ENCODE data around the gene NEDD9.

NEDD9 gene

DNA sequence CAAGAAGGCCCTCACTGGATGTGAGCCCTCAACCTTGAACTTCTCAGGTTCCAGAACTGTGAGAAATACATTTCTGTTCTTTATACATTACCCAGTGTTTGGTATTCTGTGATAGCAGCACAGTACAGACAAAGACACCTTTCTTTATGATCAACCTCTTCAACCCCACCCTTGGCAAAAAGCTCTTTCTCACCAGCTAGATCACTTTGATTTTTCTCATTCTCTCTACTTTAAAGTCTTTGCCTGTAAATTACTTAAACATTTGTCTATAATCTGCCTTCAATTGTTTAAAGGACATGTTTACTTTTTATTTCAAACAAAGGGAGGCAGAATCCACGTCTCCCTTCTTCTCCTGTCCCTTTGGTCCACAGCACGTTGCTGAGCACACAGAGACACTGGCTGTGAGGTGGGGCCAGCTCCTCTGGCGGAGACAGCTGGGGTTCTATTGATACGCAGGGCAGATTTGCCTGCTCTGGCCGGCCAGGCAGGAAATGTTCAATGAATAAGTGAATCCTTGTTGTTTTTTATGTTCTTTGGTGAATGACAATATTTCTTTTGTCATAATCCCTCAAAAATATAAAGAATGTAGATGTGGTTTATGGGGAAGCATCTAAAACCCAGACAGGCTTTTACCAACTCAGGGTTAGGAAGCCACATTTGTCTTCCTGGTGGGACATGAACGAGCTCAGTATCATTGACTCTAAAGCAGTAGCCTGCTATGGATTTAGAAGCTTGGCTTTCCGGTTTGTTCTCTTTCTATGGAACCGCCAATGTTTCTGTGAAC lies 52.9 kb downstream of the NEDD9 start:
- no peaks in the 10 kb centered on the region for H3K27me3 Mint-ChIP-seq
- DNase-seq (ENCODE audit: low spot score in 2 of 2) (no peak), ATAC-seq (replicated peaks; ENCODE audit: extremely low read depth, poor library complexity, severe bottlenecking) (no peak)
- H3K9me3 Mint-ChIP-seq = no peaks in the 10 kb centered on the region
- H3K4me1 Mint-ChIP-seq = no peaks in the 10 kb centered on the region
- peaks cover 14% of the 10 kb centered on the region for H3K36me3 Mint-ChIP-seq (ENCODE audit: insufficient read depth)
- no peak overlapping the region for H3K27ac Mint-ChIP-seq (ENCODE audit: low read depth)
- H3K4me3 Mint-ChIP-seq = no peak overlapping the region

DNA sequence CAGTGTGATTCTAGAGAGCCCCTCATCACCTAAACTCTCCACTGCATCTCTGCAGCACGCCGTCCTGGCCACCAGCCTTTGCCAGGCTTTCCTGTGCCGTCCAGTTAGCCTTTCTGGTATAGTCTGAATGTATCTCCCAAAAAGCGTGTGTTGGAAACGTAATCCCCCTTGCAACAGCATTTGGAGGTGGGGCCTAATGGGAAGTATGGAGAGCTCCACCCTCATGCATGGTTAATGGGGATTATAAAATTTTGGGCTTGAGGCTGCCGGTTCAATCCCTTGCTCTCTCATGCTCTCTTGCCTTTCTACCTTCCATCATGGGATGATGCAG lies 53.4 kb downstream of the NEDD9 start:
- Mint-ChIP-seq H3K4me3 (no peak overlapping the region), H3K27ac (ENCODE audit: low read depth) (no peak overlapping the region), H3K4me1 (no peaks in the 10 kb centered on the region), H3K27me3 (no peaks in the 10 kb centered on the region), H3K36me3 (ENCODE audit: insufficient read depth) (peaks cover 9% of the 10 kb centered on the region), H3K9me3 (no peaks in the 10 kb centered on the region)
- DNase-seq (ENCODE audit: low spot score in 2 of 2) = no peak
- ATAC-seq (replicated peaks; ENCODE audit: extremely low read depth, poor library complexity, severe bottlenecking) = no peak

DNA sequence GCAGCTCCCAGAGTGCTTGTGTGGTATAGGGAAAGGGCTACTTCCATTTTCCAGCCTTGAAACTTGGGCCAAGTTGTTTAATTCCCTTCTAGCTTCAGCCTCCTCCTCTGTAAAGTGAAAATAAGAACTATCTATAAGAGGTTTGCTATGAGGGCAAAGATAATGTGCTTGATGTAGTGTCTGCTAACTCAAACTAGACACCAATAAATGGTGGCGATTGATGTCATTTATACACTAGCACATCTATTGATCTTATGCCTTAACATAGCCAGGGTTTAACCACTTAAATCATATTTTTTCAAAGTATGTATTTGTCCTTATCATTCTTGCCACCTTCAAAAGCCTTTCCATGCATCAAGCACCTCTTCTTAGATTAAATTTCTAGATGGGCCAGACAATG lies 55.2 kb downstream of the NEDD9 start:
- Mint-ChIP-seq H3K9me3 (no peaks in the 10 kb centered on the region), H3K4me1 (peaks cover 12% of the 10 kb centered on the region), H3K27me3 (no peaks in the 10 kb centered on the region), H3K4me3 (no peak overlapping the region), H3K36me3 (ENCODE audit: insufficient read depth) (peaks cover 6% of the 10 kb centered on the region), H3K27ac (ENCODE audit: low read depth) (peak overlapping the region; percentile 47)
- no peak for ATAC-seq (replicated peaks; ENCODE audit: extremely low read depth, poor library complexity, severe bottlenecking)
- DNase-seq (ENCODE audit: low spot score in 2 of 2) = no peak

DNA sequence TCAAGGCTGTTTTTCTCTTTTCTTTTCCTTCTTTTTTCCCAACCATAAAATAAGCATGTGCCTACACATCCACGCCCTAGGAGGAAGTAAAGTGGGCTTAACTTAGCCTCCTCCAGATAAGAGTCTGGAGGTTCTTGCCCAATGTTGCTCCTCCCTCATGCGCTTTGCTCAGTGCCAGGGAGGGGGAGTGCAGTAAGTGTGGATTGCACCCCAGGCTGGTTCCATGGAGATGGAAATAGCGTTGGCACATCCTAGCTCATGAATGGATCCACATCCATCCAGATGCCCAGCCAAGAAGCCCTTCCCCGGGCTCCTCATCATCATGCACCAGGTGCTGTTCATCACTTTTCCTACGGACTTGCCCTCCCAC lies 58.2 kb downstream of the NEDD9 start:
- H3K27me3 Mint-ChIP-seq = no peaks in the 10 kb centered on the region
- no peak overlapping the region for H3K4me3 Mint-ChIP-seq
- H3K36me3 Mint-ChIP-seq (ENCODE audit: insufficient read depth) = peaks cover 4% of the 10 kb centered on the region
- no peak for ATAC-seq (replicated peaks; ENCODE audit: extremely low read depth, poor library complexity, severe bottlenecking)
- no peaks in the 10 kb centered on the region for H3K9me3 Mint-ChIP-seq
- H3K4me1 Mint-ChIP-seq = peaks cover 17% of the 10 kb centered on the region
- H3K27ac Mint-ChIP-seq (ENCODE audit: low read depth) = peak overlapping the region; percentile 86
- DNase-seq (ENCODE audit: low spot score in 2 of 2) = no peak

DNA sequence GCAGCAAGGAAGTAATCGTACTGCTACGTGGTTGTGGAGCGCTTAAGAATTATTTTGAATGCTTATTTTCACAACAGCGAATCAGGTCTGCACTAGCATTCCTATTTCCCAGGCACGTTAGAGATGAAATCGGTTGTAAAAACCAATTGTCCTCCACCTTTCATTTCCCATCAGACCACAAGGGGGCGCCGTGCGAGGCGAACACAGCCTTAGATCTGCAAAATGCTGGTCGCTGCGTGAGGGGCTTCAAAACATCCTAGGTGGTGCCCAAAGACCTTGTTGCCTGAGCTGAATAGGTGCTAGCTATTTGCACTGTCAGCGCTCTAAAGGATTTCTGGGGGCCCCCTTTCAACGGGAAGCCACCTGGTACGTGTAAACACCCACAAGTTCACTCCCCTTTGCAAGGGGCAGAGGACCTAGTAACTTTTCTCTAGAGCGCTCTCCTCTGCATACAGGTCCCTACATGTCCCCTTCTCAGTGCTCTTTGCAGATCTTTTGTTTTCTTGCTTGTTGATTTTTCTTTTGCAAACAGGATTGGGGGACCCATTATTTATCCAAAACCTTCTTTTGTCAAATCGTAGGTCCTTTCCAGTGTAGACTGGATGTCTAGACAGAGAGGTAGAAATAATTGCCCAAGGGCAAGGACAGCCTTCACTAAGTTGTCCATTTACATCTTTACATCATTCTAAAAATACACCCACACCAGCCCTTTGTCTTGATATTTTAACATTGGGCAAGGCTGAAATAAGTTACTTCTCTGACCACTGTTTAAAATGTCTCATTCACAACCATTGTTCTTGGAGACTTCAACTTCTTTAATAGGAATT lies 59.8 kb downstream of the NEDD9 start:
- peak overlapping the region; percentile 58 for H3K27ac Mint-ChIP-seq (ENCODE audit: low read depth)
- peaks cover 4% of the 10 kb centered on the region for H3K36me3 Mint-ChIP-seq (ENCODE audit: insufficient read depth)
- H3K27me3 Mint-ChIP-seq = no peaks in the 10 kb centered on the region
- H3K4me3 Mint-ChIP-seq = peak overlapping the region; percentile 72
- H3K4me1 Mint-ChIP-seq = peaks cover 17% of the 10 kb centered on the region
- H3K9me3 Mint-ChIP-seq = no peaks in the 10 kb centered on the region
- DNase-seq (ENCODE audit: low spot score in 2 of 2) (peak; percentile 62 to 76), ATAC-seq (replicated peaks; ENCODE audit: extremely low read depth, poor library complexity, severe bottlenecking) (peak; percentile 62)

DNA sequence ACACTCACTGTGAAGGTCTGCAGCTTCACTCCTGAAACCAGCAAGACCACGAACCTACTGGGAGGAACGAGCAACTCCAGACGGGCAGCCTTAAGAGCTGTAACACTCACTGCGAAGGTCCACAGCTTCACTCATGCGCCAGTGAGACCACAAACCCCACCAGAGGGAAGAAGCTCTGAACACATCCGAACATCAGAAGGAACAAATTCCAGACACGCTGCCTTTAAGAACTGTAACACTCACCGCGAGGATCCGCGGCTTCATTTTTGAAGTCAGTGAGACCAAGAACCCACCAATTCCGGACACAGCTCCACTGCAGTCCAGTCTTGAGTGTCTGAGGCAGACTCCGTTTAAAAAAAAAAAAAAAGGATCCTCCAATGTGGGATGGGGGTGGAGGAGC lies 60.5 kb downstream of the NEDD9 start:
- DNase-seq (ENCODE audit: low spot score in 2 of 2) = no peak
- Mint-ChIP-seq H3K9me3 (no peaks in the 10 kb centered on the region), H3K27ac (ENCODE audit: low read depth) (no peak overlapping the region), H3K4me3 (peak overlapping the region; percentile 72), H3K36me3 (ENCODE audit: insufficient read depth) (peaks cover 2% of the 10 kb centered on the region), H3K27me3 (no peaks in the 10 kb centered on the region), H3K4me1 (peaks cover 17% of the 10 kb centered on the region)
- no peak for ATAC-seq (replicated peaks; ENCODE audit: extremely low read depth, poor library complexity, severe bottlenecking)

DNA sequence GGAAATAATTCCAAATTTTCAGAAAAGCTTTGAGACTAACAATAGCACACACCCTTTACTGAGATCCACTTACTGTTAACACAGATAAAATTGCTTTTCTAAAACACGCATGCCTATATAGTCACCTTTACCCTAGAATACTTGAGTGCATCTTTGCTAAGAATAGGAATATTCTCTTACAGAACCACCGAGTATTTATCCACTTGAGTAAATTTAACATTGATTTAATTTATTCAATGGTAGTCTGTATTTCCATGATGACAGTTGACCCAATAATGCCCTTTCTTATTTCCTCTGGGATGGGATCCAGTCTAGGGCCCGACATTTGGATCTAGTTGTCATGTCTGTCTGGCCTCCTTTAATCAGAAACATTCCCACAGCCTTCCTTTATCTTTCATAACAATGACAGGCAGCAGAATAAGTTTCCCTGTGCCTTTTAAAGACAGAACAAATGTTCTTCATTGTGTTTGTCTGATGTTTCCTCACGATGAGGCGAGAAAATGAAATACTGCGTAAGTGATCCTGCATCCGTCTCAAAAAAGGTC lies 64.3 kb downstream of the NEDD9 start:
- no peaks in the 10 kb centered on the region for H3K9me3 Mint-ChIP-seq
- H3K4me1 Mint-ChIP-seq = peaks cover 29% of the 10 kb centered on the region
- H3K4me3 Mint-ChIP-seq = no peak overlapping the region
- H3K27me3 Mint-ChIP-seq = no peaks in the 10 kb centered on the region
- DNase-seq (ENCODE audit: low spot score in 2 of 2) (no peak), ATAC-seq (replicated peaks; ENCODE audit: extremely low read depth, poor library complexity, severe bottlenecking) (no peak)
- no peak overlapping the region for H3K27ac Mint-ChIP-seq (ENCODE audit: low read depth)
- peaks cover 2% of the 10 kb centered on the region for H3K36me3 Mint-ChIP-seq (ENCODE audit: insufficient read depth)

DNA sequence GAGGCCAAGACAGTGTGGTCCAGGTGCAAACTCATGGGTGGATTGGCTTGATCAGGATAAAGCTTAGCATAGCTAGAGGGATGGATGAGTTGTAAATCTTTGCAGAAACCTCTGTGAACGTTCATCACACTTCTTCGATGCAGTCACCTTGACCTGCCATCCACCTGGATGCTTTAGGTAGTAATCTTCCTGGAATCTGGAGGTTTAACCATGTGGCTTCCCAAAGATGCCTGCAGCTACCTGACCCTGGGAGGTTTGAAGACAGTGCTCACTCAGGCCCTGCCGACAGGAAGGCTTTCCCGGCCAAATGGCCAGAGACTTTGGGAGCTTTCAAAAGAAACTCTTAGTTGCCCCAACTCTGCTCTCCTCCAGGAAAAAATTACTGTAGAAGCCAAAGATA lies 65.5 kb downstream of the NEDD9 start:
- Mint-ChIP-seq H3K27me3 (no peaks in the 10 kb centered on the region), H3K36me3 (ENCODE audit: insufficient read depth) (no peaks in the 10 kb centered on the region), H3K27ac (ENCODE audit: low read depth) (no peak overlapping the region), H3K9me3 (no peaks in the 10 kb centered on the region), H3K4me1 (peaks cover 17% of the 10 kb centered on the region), H3K4me3 (no peak overlapping the region)
- no peak for ATAC-seq (replicated peaks; ENCODE audit: extremely low read depth, poor library complexity, severe bottlenecking)
- no peak for DNase-seq (ENCODE audit: low spot score in 2 of 2)

DNA sequence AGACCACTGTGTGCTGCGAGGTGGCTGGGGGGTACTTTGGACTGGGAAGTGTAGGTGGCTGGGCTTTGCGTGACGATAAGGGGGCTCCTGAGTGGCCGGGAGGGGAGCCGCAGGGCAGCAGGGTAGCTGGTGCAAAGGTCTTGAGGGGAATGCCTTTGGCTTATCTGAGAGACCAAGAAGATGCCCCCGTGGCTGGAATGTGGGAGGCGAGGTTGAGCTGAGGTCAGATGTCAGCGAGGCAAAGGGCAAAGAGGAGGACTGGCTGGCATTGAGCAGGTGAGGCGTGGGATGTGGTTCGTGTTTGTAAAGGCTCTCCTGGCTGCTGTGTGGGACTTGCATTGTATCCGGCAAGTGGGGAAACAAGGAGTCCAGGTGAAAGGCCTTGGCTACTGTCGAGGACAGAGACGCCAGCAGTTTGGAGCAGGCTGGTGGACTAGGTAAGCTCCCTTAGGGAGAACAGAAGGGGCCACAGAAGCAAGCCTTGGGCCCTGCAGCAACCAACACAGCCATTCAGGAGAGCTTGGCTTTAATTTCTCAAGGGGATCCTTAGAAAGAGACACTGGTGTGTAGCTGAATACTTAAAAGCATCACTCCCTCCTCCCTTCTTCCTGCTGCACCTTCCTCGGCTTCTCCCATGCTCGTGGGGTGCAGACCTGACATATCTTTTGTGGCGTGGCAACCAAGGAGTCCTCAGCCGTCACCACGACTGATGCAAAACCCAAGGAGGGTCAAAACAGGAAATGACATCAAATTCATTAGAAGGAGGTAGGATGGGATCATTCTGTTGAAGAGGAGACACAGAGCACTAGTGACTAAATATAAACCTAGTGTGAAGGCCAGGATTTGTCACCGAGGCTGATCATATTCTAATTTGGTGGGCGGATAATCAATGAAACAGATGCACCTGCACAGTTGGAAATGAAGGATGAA lies 67.5 kb downstream of the NEDD9 start:
- Mint-ChIP-seq H3K4me3 (no peak overlapping the region), H3K27ac (ENCODE audit: low read depth) (no peak overlapping the region), H3K27me3 (no peaks in the 10 kb centered on the region), H3K9me3 (no peaks in the 10 kb centered on the region), H3K36me3 (ENCODE audit: insufficient read depth) (no peaks in the 10 kb centered on the region), H3K4me1 (peaks cover 16% of the 10 kb centered on the region)
- DNase-seq (ENCODE audit: low spot score in 2 of 2) (no peak), ATAC-seq (replicated peaks; ENCODE audit: extremely low read depth, poor library complexity, severe bottlenecking) (no peak)

DNA sequence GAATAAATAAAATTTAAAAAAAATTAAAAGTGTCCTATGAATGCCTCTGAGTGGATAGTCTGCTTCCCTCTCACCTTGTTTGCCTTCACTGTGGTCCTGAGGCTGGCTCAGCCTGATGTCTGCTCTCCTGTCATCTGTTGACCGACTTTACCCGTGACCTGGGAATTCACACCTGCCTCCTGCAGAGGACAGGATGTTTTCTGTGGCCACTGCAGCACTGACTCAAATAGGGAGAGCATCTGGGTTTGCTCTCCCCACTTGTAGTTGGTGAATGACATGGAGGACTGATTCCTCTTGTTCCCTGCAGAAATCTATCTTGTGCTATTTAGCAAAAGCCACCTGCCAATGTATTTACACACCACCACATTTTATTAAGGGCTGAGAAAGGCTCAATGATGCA lies 68.5 kb downstream of the NEDD9 start:
- ATAC-seq (replicated peaks; ENCODE audit: extremely low read depth, poor library complexity, severe bottlenecking) = no peak
- H3K36me3 Mint-ChIP-seq (ENCODE audit: insufficient read depth) = no peaks in the 10 kb centered on the region
- no peak overlapping the region for H3K4me3 Mint-ChIP-seq
- no peak overlapping the region for H3K27ac Mint-ChIP-seq (ENCODE audit: low read depth)
- no peaks in the 10 kb centered on the region for H3K9me3 Mint-ChIP-seq
- peaks cover 16% of the 10 kb centered on the region for H3K4me1 Mint-ChIP-seq
- H3K27me3 Mint-ChIP-seq = no peaks in the 10 kb centered on the region
- no peak for DNase-seq (ENCODE audit: low spot score in 2 of 2)

DNA sequence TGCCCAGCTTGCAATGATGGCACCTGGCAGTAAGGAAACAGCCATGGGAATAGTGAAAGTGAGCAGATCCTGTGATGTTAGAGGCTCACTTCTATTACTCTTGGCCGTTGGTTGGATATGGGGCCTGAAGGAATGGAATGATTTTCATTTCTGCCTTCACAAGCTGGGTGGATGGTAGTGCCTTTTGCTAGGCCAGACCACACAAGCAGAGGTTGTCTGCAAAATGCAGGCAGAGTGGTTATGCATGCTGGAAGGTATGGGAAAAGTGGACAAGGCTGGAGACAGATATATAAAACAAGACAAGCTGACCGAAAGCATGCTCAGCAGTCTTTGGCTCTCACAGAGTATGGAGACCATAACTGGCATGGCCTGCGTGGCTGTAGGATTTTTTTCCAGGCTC lies 70.2 kb downstream of the NEDD9 start:
- Mint-ChIP-seq H3K4me3 (no peak overlapping the region), H3K27ac (ENCODE audit: low read depth) (no peak overlapping the region), H3K4me1 (peaks cover 16% of the 10 kb centered on the region), H3K27me3 (no peaks in the 10 kb centered on the region), H3K36me3 (ENCODE audit: insufficient read depth) (no peaks in the 10 kb centered on the region), H3K9me3 (no peaks in the 10 kb centered on the region)
- DNase-seq (ENCODE audit: low spot score in 2 of 2) = no peak
- ATAC-seq (replicated peaks; ENCODE audit: extremely low read depth, poor library complexity, severe bottlenecking) = no peak

Measured in central memory CD8-positive, alpha-beta T cell (primary cell).